ENCODE results near the gene ZNF550. TPM values are rescaled to one million over a fixed set of nuclear protein-coding genes. Genes with fewer than 3 reads are reported as not detected.

Gene ZNF550
- total and polyA plus RNA-seq, 10 of the 15 experiments (the other 5 are each of a cell fraction or from before 2014, with no cell fraction given) = 2.6 to 14.0 (median 7.4) TPM

DNA sequence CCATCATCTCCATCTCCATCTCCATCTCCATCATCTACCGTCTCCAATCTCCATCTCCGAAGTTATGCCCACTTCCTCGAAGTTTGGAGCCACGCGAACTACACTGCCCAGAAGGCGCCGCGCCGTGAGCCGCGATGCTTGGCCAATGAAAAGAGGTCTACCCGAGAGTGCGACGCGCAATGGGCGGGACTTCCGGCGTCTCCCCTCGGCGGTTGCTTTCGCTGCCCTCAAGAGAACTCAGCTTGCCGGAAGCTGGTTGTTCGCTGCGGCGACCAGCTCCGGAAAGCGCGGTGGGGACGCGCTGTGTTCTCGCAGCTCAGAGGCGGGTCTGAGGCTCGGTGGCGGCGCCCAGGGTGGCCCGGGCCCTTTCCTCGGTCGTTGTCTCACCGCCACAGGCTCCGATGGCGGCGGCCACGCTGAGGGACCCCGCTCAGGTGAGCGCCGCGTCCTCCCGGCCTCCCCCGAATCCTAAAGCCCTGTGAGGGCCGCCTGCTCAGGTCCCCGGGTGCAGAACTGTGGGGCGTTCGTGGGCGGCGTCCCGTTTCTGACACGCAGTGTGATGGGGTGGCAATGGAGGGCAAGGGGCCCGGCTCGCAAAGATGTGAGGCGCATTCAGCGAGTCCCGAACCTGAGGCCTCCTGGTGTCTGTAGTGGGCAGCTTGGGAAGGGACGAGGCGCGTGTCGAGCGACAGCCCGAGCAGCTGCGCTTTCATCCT is 59.8 kb downstream of the ZNF550 start, which contains the start of gene ZNF773 (continued):
- TF ChIP-seq POU2F2 (IDR thresholded peaks at IDR 0.05; ENCODE audit: borderline replicate concordance, low read depth, low read length) = peak; percentile 60; the same call in 1 of the 3 replicates
- peak; percentile 62; the same call in 1 of the 2 replicates for TF ChIP-seq SMAD5 (IDR thresholded peaks at IDR 0.05; ENCODE audit: low read depth)
- TF ChIP-seq SIX5 (IDR thresholded peaks at IDR 0.05; ENCODE audit: low read depth, low read length, severe bottlenecking) = peak; percentile 89
- TF ChIP-seq, protein P1, sequence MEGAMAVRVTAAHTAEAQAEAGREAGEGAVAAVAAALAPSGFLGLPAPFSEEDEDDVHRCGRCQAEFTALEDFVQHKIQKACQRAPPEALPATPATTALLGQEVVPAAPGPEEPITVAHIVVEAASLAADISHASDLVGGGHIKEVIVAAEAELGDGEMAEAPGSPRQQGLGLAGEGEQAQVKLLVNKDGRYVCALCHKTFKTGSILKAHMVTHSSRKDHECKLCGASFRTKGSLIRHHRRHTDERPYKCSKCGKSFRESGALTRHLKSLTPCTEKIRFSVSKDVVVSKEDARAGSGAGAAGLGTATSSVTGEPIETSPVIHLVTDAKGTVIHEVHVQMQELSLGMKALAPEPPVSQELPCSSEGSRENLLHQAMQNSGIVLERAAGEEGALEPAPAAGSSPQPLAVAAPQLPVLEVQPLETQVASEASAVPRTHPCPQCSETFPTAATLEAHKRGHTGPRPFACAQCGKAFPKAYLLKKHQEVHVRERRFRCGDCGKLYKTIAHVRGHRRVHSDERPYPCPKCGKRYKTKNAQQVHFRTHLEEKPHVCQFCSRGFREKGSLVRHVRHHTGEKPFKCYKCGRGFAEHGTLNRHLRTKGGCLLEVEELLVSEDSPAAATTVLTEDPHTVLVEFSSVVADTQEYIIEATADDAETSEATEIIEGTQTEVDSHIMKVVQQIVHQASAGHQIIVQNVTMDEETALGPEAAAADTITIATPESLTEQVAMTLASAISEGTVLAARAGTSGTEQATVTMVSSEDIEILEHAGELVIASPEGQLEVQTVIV (IDR thresholded peaks at IDR 0.05; ENCODE audit: borderline replicate concordance, partially characterized antibody) = peak; percentile 61
- TF ChIP-seq BHLHE40 (IDR thresholded peaks at IDR 0.05; ENCODE audit: borderline replicate concordance in 1 of 2, low read depth in 2 of 2, low read length in 1 of 2) = 0 out of 4 replicates have a peak, but pooled peaks of 1 of the 2 experiments have one; percentile 18
- peak; percentile 93 for TF ChIP-seq CREB1 (IDR thresholded peaks at IDR 0.05; ENCODE audit: low read depth)
- TF ChIP-seq IKZF1 (conservative IDR thresholded peaks at IDR 0.05) = peak; percentile 92
- TF ChIP-seq, protein P2, sequence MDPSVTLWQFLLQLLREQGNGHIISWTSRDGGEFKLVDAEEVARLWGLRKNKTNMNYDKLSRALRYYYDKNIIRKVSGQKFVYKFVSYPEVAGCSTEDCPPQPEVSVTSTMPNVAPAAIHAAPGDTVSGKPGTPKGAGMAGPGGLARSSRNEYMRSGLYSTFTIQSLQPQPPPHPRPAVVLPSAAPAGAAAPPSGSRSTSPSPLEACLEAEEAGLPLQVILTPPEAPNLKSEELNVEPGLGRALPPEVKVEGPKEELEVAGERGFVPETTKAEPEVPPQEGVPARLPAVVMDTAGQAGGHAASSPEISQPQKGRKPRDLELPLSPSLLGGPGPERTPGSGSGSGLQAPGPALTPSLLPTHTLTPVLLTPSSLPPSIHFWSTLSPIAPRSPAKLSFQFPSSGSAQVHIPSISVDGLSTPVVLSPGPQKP (IDR thresholded peaks at IDR 0.05; ENCODE audit: low read depth, low read length) = peak; percentile 72; the same call in 1 of the 2 replicates
- TF ChIP-seq PAX5 (IDR thresholded peaks at IDR 0.05; ENCODE audit: borderline replicate concordance, low read depth, low read length) = 0 out of 2 replicates have a peak, but pooled peaks have one; percentile 21
- TF ChIP-seq MYB (IDR thresholded peaks at IDR 0.05; ENCODE audit: borderline replicate concordance, low read depth, low read length) = 0 out of 2 replicates have a peak, but pooled peaks have one; percentile 35
- TF ChIP-seq SRF (IDR thresholded peaks at IDR 0.05; ENCODE audit: low read depth in 2 of 2, low read length in 2 of 2) = peak in 1 of 2 experiments; percentile 2; a peak in 2 of 4 replicates
- peak; percentile 60 for TF ChIP-seq SREBF1 (IDR thresholded peaks at IDR 0.05; ENCODE audit: low read length)
- peak; percentile 90 for TF ChIP-seq YBX1 (IDR thresholded peaks at IDR 0.05)
- TF ChIP-seq CHD2 (IDR thresholded peaks at IDR 0.05; ENCODE audit: borderline replicate concordance, low read depth, low read length) = peak; percentile 93
- peak; percentile 45 for TF ChIP-seq MXI1 (IDR thresholded peaks at IDR 0.05; ENCODE audit: low read depth, low read length)
- TF ChIP-seq KLF5 (IDR thresholded peaks at IDR 0.05; ENCODE audit: partially characterized antibody) = peak; percentile 89
- TF ChIP-seq FOS (IDR thresholded peaks at IDR 0.05; ENCODE audit: borderline replicate concordance, extremely low read depth, insufficient read length) = peak; percentile 11
- TF ChIP-seq POLR2A (IDR thresholded peaks at IDR 0.05; ENCODE audit: low read depth, low read length) = peak; percentile 95
- TF ChIP-seq EGR1 (IDR thresholded peaks at IDR 0.05; ENCODE audit: borderline replicate concordance in 1 of 2, low read depth in 2 of 2, low read length in 2 of 2) = peak in 1 of 2 experiments; percentile 45; a peak in 1 of 3 replicates
- TF ChIP-seq NBN (IDR thresholded peaks at IDR 0.05) = peak; percentile 83
- peak; percentile 52; the same call in 1 of the 2 replicates for TF ChIP-seq SPI1 (IDR thresholded peaks at IDR 0.05; ENCODE audit: borderline replicate concordance, insufficient read depth, low read depth, low read length)
- peak; percentile 60 for TF ChIP-seq POLR2AphosphoS2 (IDR thresholded peaks at IDR 0.05; ENCODE audit: low read depth, low read length)
- TF ChIP-seq RB1 (IDR thresholded peaks at IDR 0.05; ENCODE audit: borderline replicate concordance) = peak; percentile 28; the same call in 1 of the 2 replicates
- TF ChIP-seq SP1 (IDR thresholded peaks at IDR 0.05; ENCODE audit: low read depth, low read length) = peak; percentile 90
- peak; percentile 72; the same call in 1 of the 2 replicates for TF ChIP-seq TARDBP (IDR thresholded peaks at IDR 0.05; ENCODE audit: borderline replicate concordance)
